ENCODE measurements around the gene LRBA. TPM values are rescaled to one million over a fixed set of nuclear protein-coding genes. Genes with fewer than 3 reads are reported as not detected.

LRBA gene
- total RNA-seq, 2 donors from 2014 or later, result 50.1 to 59.9 TPM

GRCh38 chr4:150251752-150252190 is 763.3 kb downstream of the LRBA start:
- 75 to 91% methylated on average over 7 of the region's 7 CpGs for WGBS, 2 donors
- TF ChIP-seq POLR2A (IDR thresholded peaks at IDR 0.05) (no peak), CTCF (IDR thresholded peaks at IDR 0.05) (no peak)
- no peak for ATAC-seq
- intact Hi-C loops (cut with DNase I), result no loop called here
- peak in 1 of 4 donors; percentile 20 for DNase-seq
- no peaks in the 10 kb centered on the region for H3K36me3 ChIP-seq (replicated peaks in 1 of 2; ENCODE audit: insufficient read depth in 1 of 2, low read depth in 2 of 2)
- no peak overlapping the region for H3K4me3 ChIP-seq
- H3K27ac ChIP-seq, result no peak overlapping the region
- H3K9me3 ChIP-seq, result no peaks in the 10 kb centered on the region
- no peaks in the 10 kb centered on the region for H3K27me3 ChIP-seq
- no peaks in the 10 kb centered on the region for H3K4me1 ChIP-seq

GRCh38 chr4:150250998-150251651 is 764.0 kb downstream of the LRBA start:
- H3K36me3 ChIP-seq (replicated peaks in 1 of 2; ENCODE audit: insufficient read depth in 1 of 2, low read depth in 2 of 2), result no peaks in the 10 kb centered on the region
- DNase-seq (no peak), ATAC-seq (no peak)
- intact Hi-C loops (cut with DNase I), result no loop called here
- 56 to 100% methylated on average over 1 to 2 of the region's 4 CpGs for WGBS, 2 donors
- TF ChIP-seq CTCF (IDR thresholded peaks at IDR 0.05) (no peak), POLR2A (IDR thresholded peaks at IDR 0.05) (no peak)
- no peaks in the 10 kb centered on the region for H3K4me1 ChIP-seq
- no peak overlapping the region for H3K4me3 ChIP-seq
- no peak overlapping the region for H3K27ac ChIP-seq
- no peaks in the 10 kb centered on the region for H3K9me3 ChIP-seq
- H3K27me3 ChIP-seq, result no peaks in the 10 kb centered on the region

GRCh38 chr4:150250293-150250997 is 764.6 kb downstream of the LRBA start:
- intact Hi-C loops (cut with DNase I), result no loop called here
- no peaks in the 10 kb centered on the region for H3K4me1 ChIP-seq
- no peak overlapping the region for H3K27ac ChIP-seq
- 92 to 94% methylated on average over 8 to 9 of the region's 9 CpGs for WGBS, 2 donors
- H3K9me3 ChIP-seq, result no peaks in the 10 kb centered on the region
- TF ChIP-seq CTCF (IDR thresholded peaks at IDR 0.05) (no peak), POLR2A (IDR thresholded peaks at IDR 0.05) (no peak)
- no peak overlapping the region for H3K4me3 ChIP-seq
- no peak for DNase-seq
- H3K27me3 ChIP-seq, result no peaks in the 10 kb centered on the region
- H3K36me3 ChIP-seq (replicated peaks in 1 of 2; ENCODE audit: insufficient read depth in 1 of 2, low read depth in 2 of 2), result no peaks in the 10 kb centered on the region
- no peak for ATAC-seq

GRCh38 chr4:150248181-150248580 is 766.9 kb downstream of the LRBA start:
- DNase-seq (no peak), ATAC-seq (no peak)
- H3K4me1 ChIP-seq, result peaks cover 12% of the 10 kb centered on the region
- no peak overlapping the region for H3K4me3 ChIP-seq
- no peaks in the 10 kb centered on the region for H3K27me3 ChIP-seq
- H3K27ac ChIP-seq, result no peak overlapping the region
- intact Hi-C loops (cut with DNase I), result loop anchor here (10.0 kb wide), 1 partner anchor 243 kb away; no protein-coding TSS in a partner anchor
- WGBS, 2 donors, result 83 to 86% methylated on average over 4 of the region's 4 CpGs
- no peaks in the 10 kb centered on the region for H3K9me3 ChIP-seq
- H3K36me3 ChIP-seq (replicated peaks in 1 of 2; ENCODE audit: insufficient read depth in 1 of 2, low read depth in 2 of 2), result no peaks in the 10 kb centered on the region
- no peak for TF ChIP-seq CTCF (IDR thresholded peaks at IDR 0.05)
- TF ChIP-seq POLR2A (IDR thresholded peaks at IDR 0.05), result no peak

All from body of pancreas (tissue), 4 donors.